Measurements from ENCODE around the gene HOXB9. TPM values are rescaled to one million over a fixed set of nuclear protein-coding genes. Genes with fewer than 3 reads are reported as not detected.
A peak's percentile ranks its signal among the peaks of the same experiment; 100 is the strongest.

The HOXB9 gene
- total RNA-seq, 4 donors from 2014 or later, result 13.7 to 47.5 (median 24.9) TPM

GRCh38 chr17:48576479-48577309 is 49.5 kb downstream of the HOXB9 start:
- Histone ChIP-seq H3K27ac (peak overlapping the region; percentile 77 to 92 (median 82)), H3K36me3 (peaks cover 0 to 4% (median 0%) of the 10 kb centered on the region in 3 donors), H3K4me1 (peaks cover 0 to 48% (median 5%) of the 10 kb centered on the region in 4 donors), H3K27me3 (no peaks in the 10 kb centered on the region), H3K9me3 (no peaks in the 10 kb centered on the region), H3K4me3 (peak overlapping the region; percentile 60 to 82 (median 65))
- peak in 2 of 3 donors; percentile 56 to 60 for DNase-seq
- TF ChIP-seq POLR2A (IDR thresholded peaks at IDR 0.05), result no peak
- TF ChIP-seq, protein P1, sequence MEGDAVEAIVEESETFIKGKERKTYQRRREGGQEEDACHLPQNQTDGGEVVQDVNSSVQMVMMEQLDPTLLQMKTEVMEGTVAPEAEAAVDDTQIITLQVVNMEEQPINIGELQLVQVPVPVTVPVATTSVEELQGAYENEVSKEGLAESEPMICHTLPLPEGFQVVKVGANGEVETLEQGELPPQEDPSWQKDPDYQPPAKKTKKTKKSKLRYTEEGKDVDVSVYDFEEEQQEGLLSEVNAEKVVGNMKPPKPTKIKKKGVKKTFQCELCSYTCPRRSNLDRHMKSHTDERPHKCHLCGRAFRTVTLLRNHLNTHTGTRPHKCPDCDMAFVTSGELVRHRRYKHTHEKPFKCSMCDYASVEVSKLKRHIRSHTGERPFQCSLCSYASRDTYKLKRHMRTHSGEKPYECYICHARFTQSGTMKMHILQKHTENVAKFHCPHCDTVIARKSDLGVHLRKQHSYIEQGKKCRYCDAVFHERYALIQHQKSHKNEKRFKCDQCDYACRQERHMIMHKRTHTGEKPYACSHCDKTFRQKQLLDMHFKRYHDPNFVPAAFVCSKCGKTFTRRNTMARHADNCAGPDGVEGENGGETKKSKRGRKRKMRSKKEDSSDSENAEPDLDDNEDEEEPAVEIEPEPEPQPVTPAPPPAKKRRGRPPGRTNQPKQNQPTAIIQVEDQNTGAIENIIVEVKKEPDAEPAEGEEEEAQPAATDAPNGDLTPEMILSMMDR (IDR thresholded peaks at IDR 0.05), result no peak

GRCh38 chr17:48575673-48576478 is 50.3 kb downstream of the HOXB9 start:
- Histone ChIP-seq H3K27ac (peak overlapping the region; percentile 75 to 92 (median 79)), H3K9me3 (no peaks in the 10 kb centered on the region), H3K4me3 (peak overlapping the region in 2 of 4 donors; percentile 14 to 61), H3K36me3 (peaks cover 0 to 11% (median 0%) of the 10 kb centered on the region in 3 donors), H3K27me3 (no peaks in the 10 kb centered on the region), H3K4me1 (peaks cover 0 to 44% (median 5%) of the 10 kb centered on the region in 4 donors)
- TF ChIP-seq, protein P1 (IDR thresholded peaks at IDR 0.05), result no peak
- no peak for TF ChIP-seq POLR2A (IDR thresholded peaks at IDR 0.05)
- DNase-seq, result peak in 1 of 3 donors; percentile 49

GRCh38 chr17:48575066-48575582 is 51.0 kb downstream of the HOXB9 start:
- H3K27ac ChIP-seq, result peak overlapping the region; percentile 32 to 92 (median 67)
- H3K9me3 ChIP-seq, result no peaks in the 10 kb centered on the region
- TF ChIP-seq, protein P1 (IDR thresholded peaks at IDR 0.05), result no peak
- TF ChIP-seq POLR2A (IDR thresholded peaks at IDR 0.05), result no peak
- H3K4me3 ChIP-seq, result peak overlapping the region in 1 of 4 donors; percentile 61
- H3K27me3 ChIP-seq, result no peaks in the 10 kb centered on the region
- peaks cover 0 to 41% (median 5%) of the 10 kb centered on the region in 4 donors for H3K4me1 ChIP-seq
- H3K36me3 ChIP-seq, result peaks cover 0 to 16% (median 0%) of the 10 kb centered on the region in 3 donors
- DNase-seq, result no peak

DNA sequence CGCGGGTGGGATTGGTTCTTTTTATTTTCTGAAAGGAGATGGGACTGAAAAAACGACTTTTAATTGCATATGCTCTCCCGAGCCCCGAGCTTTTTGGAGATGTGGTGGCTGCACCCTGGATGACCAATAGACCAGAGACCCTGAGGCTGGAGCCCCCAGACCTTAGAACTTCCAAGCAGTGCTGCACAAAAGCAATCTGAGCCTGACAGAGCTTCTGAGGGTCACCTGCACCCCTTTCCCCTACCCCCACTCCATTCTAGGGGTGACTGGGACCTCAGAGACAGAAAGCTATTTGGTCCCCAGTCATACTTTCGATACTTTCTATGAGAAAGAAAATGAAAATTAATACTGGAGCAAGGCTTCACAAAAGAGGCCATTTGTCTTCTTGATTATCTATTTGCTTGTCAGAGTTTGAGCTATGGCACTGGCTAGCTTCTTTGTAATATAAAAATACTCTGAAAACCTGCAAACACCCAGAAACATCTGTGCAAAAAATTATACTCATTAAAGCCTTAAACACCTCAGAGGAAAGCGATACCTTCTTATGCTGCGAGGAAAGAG is 51.6 kb downstream of the HOXB9 start:
- DNase-seq, result no peak
- Histone ChIP-seq H3K4me3 (peak overlapping the region in 1 of 4 donors; percentile 61), H3K4me1 (peaks cover 0 to 46% (median 5%) of the 10 kb centered on the region in 4 donors), H3K27ac (peak overlapping the region; percentile 32 to 92 (median 67)), H3K27me3 (no peaks in the 10 kb centered on the region), H3K9me3 (no peaks in the 10 kb centered on the region), H3K36me3 (peaks cover 0 to 16% (median 0%) of the 10 kb centered on the region in 3 donors)
- no peak for TF ChIP-seq POLR2A (IDR thresholded peaks at IDR 0.05)
- TF ChIP-seq, protein P1 (IDR thresholded peaks at IDR 0.05), result no peak

DNA sequence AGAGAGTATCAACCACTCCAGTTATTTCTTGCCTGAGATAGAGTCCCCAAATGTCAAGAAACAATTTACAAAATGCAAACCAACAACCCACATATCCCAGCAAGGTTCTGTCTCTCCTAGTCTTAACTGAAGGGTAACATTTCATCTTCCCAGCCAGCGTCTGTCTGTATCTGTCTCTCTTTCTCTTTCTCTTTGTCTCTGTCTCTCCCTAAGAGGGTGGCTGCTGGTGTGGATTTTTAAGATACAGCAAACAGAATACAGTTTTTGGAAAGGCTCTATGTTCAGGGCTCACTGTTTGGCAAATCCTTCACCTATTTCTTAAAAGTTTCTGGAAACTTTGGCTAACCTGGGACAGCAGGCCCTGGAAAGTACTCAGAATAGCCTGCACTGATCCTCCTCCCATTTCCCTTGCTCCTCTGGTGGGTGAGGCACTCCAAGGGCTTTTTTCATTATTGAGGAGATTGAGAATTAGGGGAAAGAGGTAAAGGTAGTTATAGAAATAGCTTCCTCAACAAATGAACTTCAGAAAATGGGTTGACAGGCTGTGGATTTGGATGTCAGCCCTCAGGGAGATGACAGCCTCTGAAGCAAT is 54.2 kb downstream of the HOXB9 start:
- Histone ChIP-seq H3K9me3 (no peaks in the 10 kb centered on the region), H3K4me3 (peak overlapping the region in 1 of 4 donors; percentile 34), H3K4me1 (peaks cover 0 to 54% (median 2%) of the 10 kb centered on the region in 4 donors), H3K27me3 (no peaks in the 10 kb centered on the region), H3K27ac (peak overlapping the region; percentile 54 to 92 (median 67)), H3K36me3 (peaks cover 0 to 16% (median 0%) of the 10 kb centered on the region in 3 donors)
- no peak for DNase-seq
- TF ChIP-seq, protein P1 (IDR thresholded peaks at IDR 0.05), result no peak
- no peak for TF ChIP-seq POLR2A (IDR thresholded peaks at IDR 0.05)
